ENCODE results near the gene SERHL2.

GRCh38 chr22:42612336-42612735, 58.6 kb downstream of the SERHL2 start:
- no peak for TF ChIP-seq CTCF (conservative IDR thresholded peaks at IDR 0.05; ENCODE audit: low read length)
- no peak for TF ChIP-seq EZH2phosphoT487 (IDR thresholded peaks at IDR 0.05; ENCODE audit: borderline replicate concordance)

Data from Loucy (cell line).